Measurements from ENCODE around the gene ST6GALNAC2.
A peak's percentile ranks its signal among the peaks of the same experiment; 100 is the strongest.
"Not testable (repeated sequence)": the region's sequence is repeated elsewhere in the genome, so short reads cannot be mapped to it uniquely, and the experiment has no call there.

Gene ST6GALNAC2

DNA sequence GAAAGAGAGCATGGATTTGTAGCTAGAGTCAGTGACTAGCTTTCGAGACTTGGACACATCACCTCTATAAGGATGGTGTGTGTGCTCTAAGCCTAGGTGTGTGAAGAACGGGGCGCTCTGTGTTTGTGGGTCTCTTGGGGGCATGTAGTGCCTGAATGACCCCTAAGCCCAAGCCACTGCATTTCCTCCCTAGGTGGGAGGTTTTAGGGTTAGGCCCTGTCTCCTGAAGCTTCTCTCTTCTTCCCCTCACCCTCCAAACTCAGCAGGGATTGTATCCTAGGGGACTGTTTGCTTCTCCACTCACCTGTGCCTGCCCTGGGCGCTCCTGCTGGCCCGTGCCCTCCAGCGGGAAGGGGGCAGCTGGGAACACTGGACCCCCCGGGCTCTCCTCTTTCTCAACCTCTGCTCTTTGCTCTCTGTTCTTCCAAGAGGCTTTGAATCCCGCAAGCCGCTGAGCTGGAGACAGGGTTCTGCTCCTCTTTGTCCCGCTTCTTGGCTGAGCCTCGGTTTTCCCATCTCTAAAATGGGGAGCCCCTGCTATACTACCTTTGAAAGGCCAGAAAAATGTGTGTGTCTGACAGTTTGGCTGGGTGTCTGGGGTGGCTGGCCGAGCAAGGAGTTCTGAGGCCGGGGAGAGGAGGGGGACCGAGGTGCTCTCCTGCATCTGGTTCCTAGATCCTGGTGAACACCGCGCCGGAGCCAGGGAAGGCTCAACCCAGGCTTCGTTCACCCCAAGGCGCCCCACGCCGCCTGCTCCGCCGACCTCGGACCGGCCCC is 49.0 kb downstream of the ST6GALNAC2 start:
- TF ChIP-seq, protein P1, sequence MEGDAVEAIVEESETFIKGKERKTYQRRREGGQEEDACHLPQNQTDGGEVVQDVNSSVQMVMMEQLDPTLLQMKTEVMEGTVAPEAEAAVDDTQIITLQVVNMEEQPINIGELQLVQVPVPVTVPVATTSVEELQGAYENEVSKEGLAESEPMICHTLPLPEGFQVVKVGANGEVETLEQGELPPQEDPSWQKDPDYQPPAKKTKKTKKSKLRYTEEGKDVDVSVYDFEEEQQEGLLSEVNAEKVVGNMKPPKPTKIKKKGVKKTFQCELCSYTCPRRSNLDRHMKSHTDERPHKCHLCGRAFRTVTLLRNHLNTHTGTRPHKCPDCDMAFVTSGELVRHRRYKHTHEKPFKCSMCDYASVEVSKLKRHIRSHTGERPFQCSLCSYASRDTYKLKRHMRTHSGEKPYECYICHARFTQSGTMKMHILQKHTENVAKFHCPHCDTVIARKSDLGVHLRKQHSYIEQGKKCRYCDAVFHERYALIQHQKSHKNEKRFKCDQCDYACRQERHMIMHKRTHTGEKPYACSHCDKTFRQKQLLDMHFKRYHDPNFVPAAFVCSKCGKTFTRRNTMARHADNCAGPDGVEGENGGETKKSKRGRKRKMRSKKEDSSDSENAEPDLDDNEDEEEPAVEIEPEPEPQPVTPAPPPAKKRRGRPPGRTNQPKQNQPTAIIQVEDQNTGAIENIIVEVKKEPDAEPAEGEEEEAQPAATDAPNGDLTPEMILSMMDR (IDR thresholded peaks at IDR 0.05; ENCODE audit: low read depth, low read length, missing control alignments), result no peak
- in situ Hi-C loops (cut with HindIII; ENCODE audit: low pct_ligation_motif_present, low sequenced_read_pairs), result no loop called here
- H3K27ac ChIP-seq, result no peak overlapping the region
- no peaks in the 10 kb centered on the region for H3K36me3 ChIP-seq (replicated peaks)
- H3K4me3 ChIP-seq (ENCODE audit: low read depth, low read length), result peak overlapping the region; percentile 58
- H3K27me3 ChIP-seq (replicated peaks), result no peaks in the 10 kb centered on the region
- DNase-seq, result no peak

DNA sequence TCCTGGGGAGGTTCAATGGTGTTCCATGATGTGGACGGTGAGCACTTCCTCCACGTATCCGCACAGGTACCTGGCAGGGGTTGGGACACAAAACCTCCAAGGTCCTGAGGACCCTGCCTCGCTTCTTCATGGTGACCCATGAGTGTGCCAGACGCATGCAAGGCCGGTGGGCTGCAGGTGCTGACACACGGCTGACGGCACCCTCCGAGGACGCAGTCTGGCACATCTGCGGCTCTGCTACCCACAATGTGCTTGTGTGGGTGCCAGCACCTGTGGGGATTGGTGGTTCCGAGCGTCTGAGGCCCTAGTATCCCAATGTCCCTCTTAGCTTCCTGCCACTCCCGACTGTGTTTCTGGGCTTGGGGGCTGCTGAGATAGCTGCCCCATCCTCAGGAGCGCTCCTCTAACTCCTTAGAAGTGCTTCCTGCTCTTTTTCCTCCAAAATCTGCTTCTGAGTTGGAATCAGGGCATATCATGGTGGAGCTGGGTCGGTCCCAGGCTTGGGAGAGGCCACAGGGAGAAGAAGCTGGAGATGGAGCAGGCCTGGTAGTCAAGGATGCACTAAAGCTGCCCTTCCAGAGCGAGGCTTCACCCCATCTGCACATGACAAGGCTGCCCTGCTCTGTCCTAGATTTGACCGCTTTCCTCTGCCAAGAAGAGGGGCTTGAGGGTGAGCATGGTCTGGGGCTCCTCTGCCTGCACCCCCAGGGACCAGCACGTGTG is 49.7 kb downstream of the ST6GALNAC2 start:
- H3K36me3 ChIP-seq (replicated peaks), result no peaks in the 10 kb centered on the region
- in situ Hi-C loops (cut with HindIII; ENCODE audit: low pct_ligation_motif_present, low sequenced_read_pairs), result no loop called here
- TF ChIP-seq, protein P1 (IDR thresholded peaks at IDR 0.05; ENCODE audit: low read depth, low read length, missing control alignments), result no peak
- H3K27me3 ChIP-seq (replicated peaks), result no peaks in the 10 kb centered on the region
- DNase-seq, result no peak
- peak overlapping the region; percentile 58 for H3K4me3 ChIP-seq (ENCODE audit: low read depth, low read length)
- no peak overlapping the region for H3K27ac ChIP-seq

DNA sequence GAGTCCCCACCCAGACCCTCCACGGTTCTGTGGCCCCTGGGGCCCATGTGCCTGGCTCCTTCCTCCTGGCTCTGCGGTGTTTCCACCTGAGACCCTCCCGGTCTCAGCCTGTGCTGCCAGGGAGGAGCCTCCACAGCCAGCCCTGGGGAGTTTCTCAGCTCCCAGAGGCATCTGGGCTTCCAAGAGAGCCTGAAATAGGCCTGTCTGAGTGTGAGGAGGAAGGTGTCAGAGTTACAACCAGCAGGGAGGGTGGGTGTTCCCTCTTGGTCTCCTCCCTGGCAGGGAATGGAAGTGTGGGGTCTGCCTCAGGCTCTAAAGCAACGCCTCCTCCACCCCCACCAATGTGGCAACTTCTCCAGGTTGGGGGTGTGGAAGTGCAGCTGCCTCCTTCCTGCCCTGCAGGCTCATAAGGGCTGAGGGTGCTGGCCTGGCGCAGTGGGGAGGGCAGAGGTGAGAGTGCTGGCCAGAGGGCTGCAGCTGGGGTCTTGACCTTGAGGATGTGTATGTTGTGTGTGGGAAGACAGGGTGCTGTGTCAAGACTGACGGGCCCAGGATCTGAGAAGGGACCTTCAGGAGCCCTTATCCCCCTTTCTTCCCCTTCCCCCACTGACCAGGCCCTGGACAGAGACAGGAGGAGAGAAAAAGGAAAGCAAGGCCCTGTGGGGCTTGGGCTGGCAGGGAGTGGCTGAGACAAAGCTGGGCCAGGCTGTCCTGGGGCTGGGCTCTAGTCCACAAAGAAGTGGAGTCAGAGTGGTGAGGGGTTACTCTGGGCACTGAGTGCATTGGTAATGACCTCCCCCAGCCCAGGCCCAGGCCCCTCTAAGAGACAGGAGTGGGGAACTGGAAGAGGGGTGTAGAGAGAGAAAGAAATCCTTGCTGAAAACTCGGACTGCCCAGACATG is 50.6 kb downstream of the ST6GALNAC2 start:
- in situ Hi-C loops (cut with HindIII; ENCODE audit: low pct_ligation_motif_present, low sequenced_read_pairs), result no loop called here
- Histone ChIP-seq H3K4me3 (ENCODE audit: low read depth, low read length) (no peak overlapping the region), H3K27me3 (replicated peaks) (no peaks in the 10 kb centered on the region)

DNA sequence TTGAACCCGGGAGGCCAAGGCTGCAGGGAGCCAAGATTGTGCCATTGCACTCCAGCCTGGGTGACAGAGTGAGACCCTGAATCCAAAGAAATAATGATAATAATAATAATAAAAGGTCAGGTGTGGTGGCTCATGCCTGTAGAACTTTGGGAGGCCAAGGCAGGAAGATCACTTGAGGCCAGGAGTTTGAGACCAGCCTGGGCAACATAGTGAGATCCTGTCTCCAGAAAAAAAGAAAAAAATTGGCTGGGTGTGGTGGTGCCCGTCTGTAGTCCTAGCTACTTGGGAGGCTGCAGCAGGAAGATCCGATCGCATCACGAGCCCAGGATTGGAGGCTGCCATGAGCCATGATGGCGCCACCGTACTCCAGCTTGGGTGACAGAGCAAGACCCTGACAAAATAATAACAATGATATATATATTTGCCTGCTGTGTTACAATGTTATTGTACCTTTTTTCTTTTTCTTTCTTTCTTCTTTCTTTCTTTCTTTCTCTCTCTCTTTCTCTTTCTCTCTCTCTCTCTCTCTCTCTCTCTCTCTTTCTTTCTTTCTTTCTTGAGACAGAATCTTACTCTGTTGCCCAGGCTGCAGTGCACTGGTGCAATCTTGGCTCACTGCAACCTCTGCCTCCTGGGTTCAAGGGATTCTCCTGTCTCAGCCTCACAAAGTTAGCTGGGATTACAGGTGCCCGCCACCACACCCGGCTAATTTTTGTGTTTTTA is 51.9 kb downstream of the ST6GALNAC2 start:
- in situ Hi-C loops (cut with HindIII; ENCODE audit: low pct_ligation_motif_present, low sequenced_read_pairs), result not testable (repeated sequence)

More for the DNA sequence above, 50.6 kb downstream of the ST6GALNAC2 start:
- no peaks in the 10 kb centered on the region for H3K36me3 ChIP-seq (replicated peaks)
- H3K27ac ChIP-seq, result no peak overlapping the region
- no peak for DNase-seq
- TF ChIP-seq, protein P1 (IDR thresholded peaks at IDR 0.05; ENCODE audit: low read depth, low read length, missing control alignments), result no peak

DNA sequence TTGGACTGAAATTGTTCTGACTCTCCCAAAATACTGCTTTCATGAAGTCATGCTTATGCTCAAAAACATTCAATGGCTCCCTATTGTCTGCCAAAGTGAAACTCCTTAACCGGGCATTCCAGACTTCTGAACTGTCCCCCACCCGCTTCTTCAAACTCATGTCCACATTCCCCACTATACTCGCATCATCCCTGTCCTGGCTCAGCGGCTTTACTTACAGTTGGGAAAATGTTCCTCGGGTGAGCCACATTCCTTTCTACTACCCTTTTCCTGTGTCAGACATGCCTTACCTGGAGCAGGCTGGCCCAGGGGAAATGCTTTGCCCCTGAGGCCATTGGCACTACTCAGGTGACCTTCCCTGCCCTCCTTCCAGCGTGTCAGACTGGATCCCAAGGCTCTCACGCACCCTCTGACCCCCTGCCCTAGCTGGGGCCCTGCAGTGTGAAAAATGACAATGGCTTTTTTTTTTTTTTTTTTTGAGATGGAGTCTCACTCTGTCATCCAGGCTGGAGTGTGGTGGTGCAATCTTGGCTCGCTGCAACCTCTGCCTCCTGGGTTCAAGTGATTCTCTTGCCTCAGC is 53.5 kb downstream of the ST6GALNAC2 start:
- Histone ChIP-seq H3K27ac (no peak overlapping the region), H3K36me3 (replicated peaks) (no peaks in the 10 kb centered on the region), H3K4me3 (ENCODE audit: low read depth, low read length) (no peak overlapping the region), H3K27me3 (replicated peaks) (no peaks in the 10 kb centered on the region)
- no peak for DNase-seq
- TF ChIP-seq, protein P1 (IDR thresholded peaks at IDR 0.05; ENCODE audit: low read depth, low read length, missing control alignments), result no peak
- in situ Hi-C loops (cut with HindIII; ENCODE audit: low pct_ligation_motif_present, low sequenced_read_pairs), result no loop called here

More for the DNA sequence above, 51.9 kb downstream of the ST6GALNAC2 start:
- not testable (repeated sequence) for DNase-seq; H3K4me3 ChIP-seq (ENCODE audit: low read depth, low read length); H3K27me3 ChIP-seq (replicated peaks); H3K36me3 ChIP-seq (replicated peaks); H3K27ac ChIP-seq

All from brain microvascular endothelial cell (primary cell).